NCI-H2227 (cell line): Measurements from ENCODE around the gene DOK7.

Source experiments
- DNase-seq: peaks from one replicate; lab custom pipeline; 2025; ENCODE audit not compliant: unreplicated experiment; lab: John Stamatoyannopoulos, UW

DOK7 gene

GRCh38 chr4:3462790-3463415 is at the start of gene DOK7:
TSS of gene DOK7 (plus strand) at chr4:3463306. CDS start at chr4:3463376, 70 bp downstream.
- DNase-seq: no peak

DNA sequence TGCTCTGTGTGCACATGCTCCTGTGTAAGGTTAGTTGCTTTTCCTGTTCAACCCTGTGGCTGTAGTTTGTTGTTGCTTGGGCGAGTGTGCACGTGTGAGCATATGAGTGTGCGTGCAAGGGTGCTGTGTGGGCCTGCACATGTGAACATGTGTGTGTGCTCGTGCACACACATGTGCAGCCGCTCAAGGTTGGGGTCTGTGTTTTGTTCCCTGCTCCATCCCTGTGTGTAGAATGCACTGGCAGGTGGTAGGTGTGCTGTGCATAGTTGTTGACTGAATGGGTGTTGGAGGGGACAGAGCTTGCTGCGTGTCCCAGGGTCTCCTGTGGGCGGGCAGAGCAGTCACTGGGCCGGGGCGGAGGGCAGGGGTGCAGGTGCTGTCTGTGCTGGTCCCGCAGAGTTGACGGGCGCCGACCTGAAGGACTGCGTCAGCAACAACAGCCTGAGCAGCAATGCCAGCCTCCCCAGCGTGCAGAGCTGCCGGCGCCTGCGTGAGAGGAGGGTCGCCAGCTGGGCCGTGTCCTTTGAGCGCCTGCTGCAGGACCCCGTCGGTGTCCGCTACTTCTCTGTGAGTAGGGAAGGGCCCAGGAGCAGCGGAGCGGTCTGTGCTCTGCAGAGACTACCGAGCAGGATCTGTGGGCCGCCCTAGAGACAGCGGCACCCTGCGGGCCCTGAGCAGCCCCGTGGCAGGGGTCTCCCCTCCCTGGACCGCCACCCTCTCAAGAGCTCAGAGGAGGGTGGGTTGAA is 49.3 kb upstream of the DOK7 start:
- DNase-seq: no peak

- no peak for DNase-seq
Measured at GRCh38 chr4:3414421-3415279, 48.5 kb upstream of the DOK7 start.

GRCh38 chr4:3415471-3416141 is 47.5 kb upstream of the DOK7 start:
- DNase-seq: no peak

GRCh38 chr4:3416270-3416669 is 46.8 kb upstream of the DOK7 start:
- DNase-seq: no peak

DNA sequence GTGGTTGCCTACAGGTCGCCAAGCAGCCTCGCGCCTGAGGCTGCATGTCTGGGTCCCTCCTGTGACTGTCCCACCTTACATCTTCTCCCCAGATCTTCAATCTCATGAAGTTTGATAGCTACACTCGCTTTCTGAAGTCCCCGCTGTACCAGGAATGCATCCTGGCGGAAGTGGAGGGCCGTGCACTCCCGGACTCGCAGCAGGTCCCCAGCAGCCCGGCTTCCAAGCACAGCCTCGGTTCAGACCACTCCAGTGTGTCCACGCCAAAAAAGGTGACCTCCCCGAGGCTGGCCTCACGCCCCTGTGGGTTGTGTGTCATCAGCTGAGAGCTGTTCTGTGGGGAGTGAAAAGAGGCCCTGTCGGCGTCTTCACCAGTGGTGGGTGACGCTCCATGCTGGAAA is 46.3 kb upstream of the DOK7 start:
- no peak for DNase-seq

- no peak for DNase-seq
Measured at GRCh38 chr4:3417448-3417847, 45.7 kb upstream of the DOK7 start.

DNA sequence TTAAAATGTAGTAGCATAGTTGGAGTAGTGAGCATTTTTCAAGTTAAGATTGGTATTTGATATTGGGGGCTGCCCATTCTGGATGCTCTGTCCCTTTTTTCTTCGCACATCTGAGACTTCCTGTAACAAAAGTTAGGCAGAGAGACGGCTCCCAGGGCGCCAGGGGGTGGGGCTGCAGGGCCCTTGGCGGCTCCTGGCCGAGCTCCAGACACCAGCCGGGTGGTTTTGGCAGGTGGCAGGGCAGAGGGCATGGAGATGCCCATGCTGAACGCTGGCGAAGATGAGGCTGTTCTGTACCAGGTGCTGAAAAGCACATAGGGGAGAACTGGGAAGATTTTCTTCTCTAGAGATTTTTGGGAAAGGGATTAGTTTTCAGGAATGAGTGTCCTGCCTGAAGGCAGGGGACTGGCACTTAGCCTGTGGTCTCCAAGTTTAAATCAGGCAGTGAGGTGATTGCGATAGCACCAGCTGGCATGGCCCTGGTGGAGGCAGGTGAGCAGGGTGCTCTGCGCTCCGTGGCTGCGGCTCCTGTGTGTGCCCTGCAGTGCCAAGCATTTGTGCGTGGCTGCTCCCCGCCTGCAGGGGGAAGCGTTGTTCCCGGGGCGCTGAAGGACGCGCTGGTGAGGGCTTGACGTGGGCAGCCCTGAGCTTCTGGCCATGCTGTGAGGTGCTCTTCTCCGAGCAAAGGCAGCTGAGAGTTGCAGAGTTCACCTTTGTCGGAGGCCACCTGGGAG is 44.9 kb upstream of the DOK7 start:
- no peak for DNase-seq

- no peak for DNase-seq
Measured at GRCh38 chr4:3419836-3420605, 43.1 kb upstream of the DOK7 start.

GRCh38 chr4:3420606-3420955 is 42.5 kb upstream of the DOK7 start:
- DNase-seq: no peak

- DNase-seq: no peak
Measured at GRCh38 chr4:3420956-3421355, 42.1 kb upstream of the DOK7 start.

DNA sequence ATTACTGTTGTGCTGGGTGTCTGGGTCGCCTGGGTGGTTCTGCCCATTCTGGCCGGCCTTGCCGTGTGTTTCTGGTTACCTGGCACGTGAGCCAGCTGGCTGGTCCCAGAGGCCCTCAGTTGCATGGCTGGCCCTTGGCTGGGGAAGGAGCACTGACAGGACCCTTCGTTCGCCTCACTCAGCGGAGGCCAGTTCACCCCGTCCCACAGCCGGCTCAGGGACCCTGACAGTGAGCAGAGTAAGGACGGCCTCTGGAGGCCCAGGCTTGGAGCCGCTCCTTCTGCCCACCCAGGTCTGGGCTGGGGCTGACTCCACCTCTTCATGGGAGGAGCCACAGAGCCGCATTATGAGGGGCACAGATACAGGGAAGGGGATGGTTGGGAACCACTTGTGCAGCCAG is 41.6 kb upstream of the DOK7 start:
- no peak for DNase-seq

DNA sequence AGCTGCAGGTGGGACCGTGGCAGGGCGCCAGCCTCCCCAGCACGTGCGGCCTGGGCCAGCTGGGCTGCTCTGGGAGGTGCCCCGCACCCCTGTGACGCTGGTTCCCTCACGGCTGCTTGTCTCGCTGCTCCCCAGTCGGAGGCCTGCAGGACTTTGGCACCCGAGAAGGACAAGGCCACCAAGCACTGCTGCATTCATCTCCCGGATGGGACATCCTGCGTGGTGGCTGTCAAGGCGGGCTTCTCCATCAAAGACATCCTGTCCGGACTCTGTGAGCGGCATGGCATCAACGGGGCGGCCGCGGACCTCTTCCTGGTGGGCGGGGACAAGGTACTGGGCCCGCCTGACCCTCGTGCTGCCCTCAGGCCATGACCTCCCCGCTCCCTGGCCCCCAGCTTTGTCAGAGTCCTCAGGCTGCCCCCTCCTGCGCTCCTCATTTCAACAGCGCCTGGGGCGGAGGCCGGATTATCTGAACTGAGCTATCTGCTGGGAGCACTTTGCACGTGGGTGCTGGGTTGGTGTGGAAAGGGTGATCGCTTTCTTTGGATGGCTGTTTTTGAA is 40.8 kb upstream of the DOK7 start:
- no peak for DNase-seq

DNA sequence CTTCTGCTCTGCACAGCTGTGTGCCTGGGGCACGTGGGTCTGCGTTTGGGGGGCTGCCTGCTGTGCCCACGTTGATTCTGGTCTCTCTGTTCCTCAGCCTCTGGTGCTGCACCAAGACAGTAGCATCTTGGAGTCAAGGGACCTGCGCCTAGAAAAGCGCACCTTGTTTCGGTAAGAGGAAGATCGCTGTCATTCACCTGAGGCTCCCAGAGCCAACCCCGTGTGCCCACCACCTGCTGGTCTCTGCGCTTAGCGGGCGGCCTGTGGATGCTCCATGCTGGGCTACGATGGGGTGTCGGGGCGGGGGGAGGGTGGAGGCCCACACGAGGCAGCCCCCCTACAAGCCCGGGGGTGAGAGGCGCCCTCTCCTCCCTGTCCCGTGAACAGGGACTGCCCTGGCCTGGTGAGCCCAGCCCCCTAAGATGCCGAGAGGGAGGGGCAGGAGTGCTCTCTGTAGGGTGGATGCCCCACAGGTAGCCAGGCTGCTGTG is 40.3 kb upstream of the DOK7 start:
- no peak for DNase-seq

DNA sequence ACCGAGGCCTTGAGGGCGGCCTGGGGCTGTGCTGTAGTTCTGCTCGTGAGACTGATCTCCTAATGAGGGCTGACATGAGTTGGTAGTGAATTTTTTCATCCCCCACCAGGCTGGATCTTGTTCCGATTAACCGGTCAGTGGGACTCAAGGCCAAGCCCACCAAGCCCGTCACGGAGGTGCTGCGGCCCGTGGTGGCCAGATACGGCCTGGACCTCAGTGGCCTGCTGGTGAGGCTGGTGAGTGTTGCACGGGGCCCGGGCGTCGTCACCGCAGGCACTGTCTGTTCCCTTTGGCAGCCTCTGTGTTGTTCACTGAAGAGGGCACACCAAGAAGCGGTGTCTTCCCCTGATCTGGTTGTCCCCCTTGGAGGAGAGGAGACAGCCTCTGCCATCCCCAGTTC is 39.7 kb upstream of the DOK7 start:
- no peak for DNase-seq

DNA sequence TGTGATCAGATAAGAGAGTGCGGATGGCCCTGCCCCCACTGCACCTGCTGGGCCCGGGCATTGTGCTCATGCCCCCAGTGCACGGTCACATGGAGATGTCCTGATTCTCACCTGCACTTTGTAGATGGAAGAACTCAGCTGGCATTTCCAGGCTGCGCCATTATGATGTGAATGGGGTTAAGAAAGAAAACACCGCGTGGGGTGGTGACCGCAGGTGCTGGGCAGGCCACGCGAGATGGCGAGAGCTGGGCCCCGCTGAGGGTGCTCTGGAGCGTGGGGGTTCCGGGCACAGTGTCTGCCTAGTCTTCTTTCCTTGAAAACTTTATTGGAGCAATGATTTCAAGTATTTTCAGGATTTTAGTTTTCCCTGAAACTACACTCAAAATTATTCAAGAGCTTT is 39.2 kb upstream of the DOK7 start:
- no peak for DNase-seq

- no peak for DNase-seq
Measured at GRCh38 chr4:3424522-3425095, 38.5 kb upstream of the DOK7 start.

GRCh38 chr4:3426465-3427133 is 36.5 kb upstream of the DOK7 start:
- no peak for DNase-seq

DNA sequence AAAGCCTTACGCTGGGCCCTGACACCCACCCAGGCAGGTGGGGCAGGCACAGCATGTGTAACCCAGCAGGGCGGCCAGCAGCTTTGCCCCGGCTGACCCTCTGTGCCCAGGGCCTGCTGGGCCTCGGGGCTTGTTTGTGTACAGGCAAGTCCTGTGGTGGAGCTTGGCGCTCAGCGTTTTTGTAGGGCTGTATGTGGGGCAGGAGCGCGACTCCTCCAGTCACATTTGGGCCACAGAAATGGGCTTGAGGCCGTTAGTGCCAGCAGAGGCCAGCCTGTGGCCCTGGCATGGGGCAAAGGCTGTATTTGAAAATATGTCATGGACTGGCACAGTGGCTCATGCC is 36.0 kb upstream of the DOK7 start:
- DNase-seq: no peak
